Femur (tissue), 1 donor: ENCODE results near the gene CD86.
"Not testable (repeated sequence)": the region's sequence is repeated elsewhere in the genome, so short reads cannot be mapped to it uniquely, and the experiment has no call there.

ENCODE experiments used
- DNase-seq: peaks from one replicate; pipeline ENCODE4 v3.0.0-alpha.2; 2017

CD86 gene

GRCh38 chr3:122164983-122165382, 109.8 kb downstream of the CD86 start:
- DNase-seq: not testable (repeated sequence)

GRCh38 chr3:122167630-122168029, 112.5 kb downstream of the CD86 start:
- DNase-seq: no peak

- DNase-seq: no peak
Measured at GRCh38 chr3:122168044-122168443, 112.9 kb downstream of the CD86 start.

DNA sequence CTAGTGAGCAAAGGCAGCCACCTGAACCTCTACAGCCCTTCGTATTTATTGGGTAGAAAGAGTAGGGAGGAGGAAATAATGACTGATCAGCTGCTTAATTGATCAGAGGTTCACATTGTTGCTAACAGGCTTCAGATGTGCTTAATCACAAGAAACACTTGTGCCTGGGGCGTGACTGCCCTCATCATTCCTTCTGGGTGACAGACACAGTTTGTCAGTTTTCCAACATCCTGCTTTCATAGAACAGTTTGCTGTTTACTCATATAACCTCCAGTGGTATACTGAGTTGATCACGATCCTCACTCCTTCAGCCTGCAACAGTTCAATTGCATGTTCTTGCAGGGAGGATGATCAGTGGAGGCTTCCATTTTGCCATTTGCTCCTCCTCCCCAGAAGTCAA, 114.7 kb downstream of the CD86 start:
- no peak for DNase-seq
